Omental fat pad (tissue), 4 donors: Measurements from ENCODE around the gene GADD45B. TPM values are rescaled to one million over a fixed set of nuclear protein-coding genes. Genes with fewer than 3 reads are reported as not detected.
"Not testable (repeated sequence)": the region's sequence is repeated elsewhere in the genome, so short reads cannot be mapped to it uniquely, and the experiment has no call there.

ENCODE experiments used
- ATAC-seq: fragments of 150-250 bp; one replicate; pipeline ENCODE4 v1.9.1; 2016; ENCODE audit warnings: mild to moderate bottlenecking, moderate library complexity; ENCODE audit not compliant: low FRiP score
- DNase-seq: peaks from one replicate; pipeline ENCODE4 v3.0.0-alpha.2; 2019; ENCODE audit warnings: low spot score
- CTCF ChIP-seq, 3 donors: fragments of 450-650 bp; IDR thresholded peaks; one replicate each; pipeline ENCODE4 v1.5.1; 2016 to 2017; ENCODE audit warnings: antibody characterized with exemption in 3 of 3, mild to moderate bottlenecking in 3 of 3, moderate library complexity in 2 of 3
- total RNA-seq, 4 donors: library from RNA; depleted of rRNA; stranded (reverse); fragments of >200 nt; gene quantifications; one replicate each; pipeline ENCODE4 v1.1.0, GENCODE V29; 2016

The GADD45B gene
- total RNA-seq, 4 donors from 2014 or later = 120 to 726 (median 425) TPM

- TF ChIP-seq CTCF (IDR thresholded peaks at IDR 0.05) = no peak
- ATAC-seq (no peak), DNase-seq (no peak)
Observed at GRCh38 chr19:2490659-2491058, 14.7 kb downstream of the GADD45B start.

- TF ChIP-seq CTCF (IDR thresholded peaks at IDR 0.05) = no peak
- ATAC-seq (peak; percentile 5), DNase-seq (no peak)
Observed at GRCh38 chr19:2491130-2491801, 15.3 kb downstream of the GADD45B start.

- ATAC-seq = no peak
- TF ChIP-seq CTCF (IDR thresholded peaks at IDR 0.05) = no peak
- DNase-seq = no peak
Observed at GRCh38 chr19:2492870-2493269, 16.9 kb downstream of the GADD45B start.

- not testable (repeated sequence) for DNase-seq, ATAC-seq
Observed at GRCh38 chr19:2493448-2493847, 17.5 kb downstream of the GADD45B start.

GRCh38 chr19:2494084-2494446 lies 18.1 kb downstream of the GADD45B start:
- DNase-seq (no peak), ATAC-seq (peak; percentile 12)
- no peak for TF ChIP-seq CTCF (IDR thresholded peaks at IDR 0.05)

GRCh38 chr19:2494447-2495129 lies 18.7 kb downstream of the GADD45B start:
- ATAC-seq (peak; percentile 45), DNase-seq (peak; percentile 39)
- no peak for TF ChIP-seq CTCF (IDR thresholded peaks at IDR 0.05)

- DNase-seq (peak; percentile 40), ATAC-seq (peak; percentile 74)
- no peak for TF ChIP-seq CTCF (IDR thresholded peaks at IDR 0.05)
Observed at GRCh38 chr19:2495130-2495641, 19.3 kb downstream of the GADD45B start.
